Brain microvascular endothelial cell (primary cell): Measurements from ENCODE around the gene MAK.
"Not testable (repeated sequence)": the region's sequence is repeated elsewhere in the genome, so short reads cannot be mapped to it uniquely, and the experiment has no call there.

Experiments used
- DNase-seq: peaks from one replicate; pipeline ENCODE4 v3.0.0-alpha.2; 2020
- H3K27ac ChIP-seq: fragments of 250-450 bp; sonication (Bioruptor Pico); 2 replicates; pipeline ENCODE4 v1.5.1; 2020; ENCODE audit warnings: mild to moderate bottlenecking, moderate library complexity
- H3K27me3 ChIP-seq: fragments of 250-450 bp; sonication (Bioruptor Pico); replicated peaks from 2 replicates; pipeline ENCODE4 v1.5.1; 2020; ENCODE audit warnings: mild to moderate bottlenecking
- H3K36me3 ChIP-seq: fragments of 250-450 bp; sonication (Bioruptor Pico); replicated peaks from 2 replicates; pipeline ENCODE4 v1.5.1; 2020; ENCODE audit warnings: mild to moderate bottlenecking
- H3K4me3 ChIP-seq: 2 replicates; pipeline ENCODE4 v1.5.1; 2011; ENCODE audit warnings: low read depth, mild to moderate bottlenecking, control low read depth, low read length, moderate library complexity
- CTCF ChIP-seq: IDR thresholded peaks from 2 replicates; pipeline ENCODE4 v1.5.1; 2011; ENCODE audit warnings: low read depth, mild to moderate bottlenecking, moderate library complexity, low read length, control low read depth, inconsistent platforms; ENCODE audit errors: missing control alignments
- in situ Hi-C: cut with HindIII; loops from 2 replicates; pipeline ENCODE4 v1.10.0; 2017; ENCODE audit warnings: low sequenced_read_pairs, low pct_ligation_motif_present

MAK gene

GRCh38 chr6:10874207-10874606, 35.9 kb upstream of the MAK start:
- Histone ChIP-seq H3K27ac (no peak overlapping the region), H3K36me3 (no peaks in the 10 kb centered on the region), H3K27me3 (peaks cover 2% of the 10 kb centered on the region), H3K4me3 (no peak overlapping the region)
- DNase-seq, result no peak
- in situ Hi-C loops, result no loop called here
- TF ChIP-seq CTCF, result no peak

GRCh38 chr6:10873374-10873773, 35.0 kb upstream of the MAK start:
- TF ChIP-seq CTCF, result no peak
- Histone ChIP-seq H3K36me3 (no peaks in the 10 kb centered on the region), H3K27me3 (peaks cover 1% of the 10 kb centered on the region), H3K27ac (no peak overlapping the region), H3K4me3 (no peak overlapping the region)
- no peak for DNase-seq
- in situ Hi-C loops, result no loop called here

GRCh38 chr6:10867952-10868351, 29.6 kb upstream of the MAK start:
- in situ Hi-C loops, result no loop called here
- no peak for TF ChIP-seq CTCF
- Histone ChIP-seq H3K4me3 (no peak overlapping the region), H3K36me3 (no peaks in the 10 kb centered on the region), H3K27ac (no peak overlapping the region), H3K27me3 (no peaks in the 10 kb centered on the region)
- DNase-seq, result no peak

GRCh38 chr6:10866709-10867108, 28.4 kb upstream of the MAK start:
- H3K4me3 ChIP-seq, H3K27ac ChIP-seq, in situ Hi-C loops: not testable (repeated sequence)

GRCh38 chr6:10863031-10863430, 24.7 kb upstream of the MAK start:
- H3K27ac ChIP-seq, H3K27me3 ChIP-seq, H3K36me3 ChIP-seq, in situ Hi-C loops, H3K4me3 ChIP-seq, DNase-seq: not testable (repeated sequence)

More at GRCh38 chr6:10866709-10867108, 28.4 kb upstream of the MAK start:
- not testable (repeated sequence) for H3K36me3 ChIP-seq, DNase-seq, H3K27me3 ChIP-seq

GRCh38 chr6:10862361-10862760, 24.0 kb upstream of the MAK start:
- H3K27ac ChIP-seq, result no peak overlapping the region
- H3K27me3 ChIP-seq, result no peaks in the 10 kb centered on the region
- in situ Hi-C loops, result no loop called here
- no peaks in the 10 kb centered on the region for H3K36me3 ChIP-seq
- no peak for DNase-seq
- H3K4me3 ChIP-seq, result no peak overlapping the region
- TF ChIP-seq CTCF, result no peak

GRCh38 chr6:10861086-10861485, 22.7 kb upstream of the MAK start:
- Histone ChIP-seq H3K27me3 (no peaks in the 10 kb centered on the region), H3K36me3 (no peaks in the 10 kb centered on the region), H3K4me3 (no peak overlapping the region), H3K27ac (no peak overlapping the region)
- TF ChIP-seq CTCF, result no peak
- in situ Hi-C loops, result no loop called here
- no peak for DNase-seq
